ENCODE data around the gene NAXD.

DNA sequence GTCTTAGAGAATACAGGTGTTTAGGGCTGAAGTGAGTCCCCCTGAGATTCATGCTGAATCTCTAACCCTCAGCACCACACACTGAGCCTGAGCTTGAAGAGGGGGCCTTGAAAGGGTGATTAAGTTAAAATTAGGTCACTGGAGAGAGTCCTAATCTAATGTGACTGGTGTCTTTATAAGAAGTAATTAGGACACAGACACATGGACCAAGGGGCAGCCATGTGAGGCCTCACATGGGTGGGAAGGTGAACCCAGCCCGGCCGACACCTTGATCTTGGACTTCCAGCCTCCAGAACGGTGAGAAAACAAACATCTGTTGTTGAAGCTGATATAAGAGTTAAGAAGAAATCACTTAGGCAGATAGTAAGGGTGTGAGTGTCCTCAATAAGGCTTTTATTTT lies 46.7 kb upstream of the NAXD start:
- TF ChIP-seq, protein P1, sequence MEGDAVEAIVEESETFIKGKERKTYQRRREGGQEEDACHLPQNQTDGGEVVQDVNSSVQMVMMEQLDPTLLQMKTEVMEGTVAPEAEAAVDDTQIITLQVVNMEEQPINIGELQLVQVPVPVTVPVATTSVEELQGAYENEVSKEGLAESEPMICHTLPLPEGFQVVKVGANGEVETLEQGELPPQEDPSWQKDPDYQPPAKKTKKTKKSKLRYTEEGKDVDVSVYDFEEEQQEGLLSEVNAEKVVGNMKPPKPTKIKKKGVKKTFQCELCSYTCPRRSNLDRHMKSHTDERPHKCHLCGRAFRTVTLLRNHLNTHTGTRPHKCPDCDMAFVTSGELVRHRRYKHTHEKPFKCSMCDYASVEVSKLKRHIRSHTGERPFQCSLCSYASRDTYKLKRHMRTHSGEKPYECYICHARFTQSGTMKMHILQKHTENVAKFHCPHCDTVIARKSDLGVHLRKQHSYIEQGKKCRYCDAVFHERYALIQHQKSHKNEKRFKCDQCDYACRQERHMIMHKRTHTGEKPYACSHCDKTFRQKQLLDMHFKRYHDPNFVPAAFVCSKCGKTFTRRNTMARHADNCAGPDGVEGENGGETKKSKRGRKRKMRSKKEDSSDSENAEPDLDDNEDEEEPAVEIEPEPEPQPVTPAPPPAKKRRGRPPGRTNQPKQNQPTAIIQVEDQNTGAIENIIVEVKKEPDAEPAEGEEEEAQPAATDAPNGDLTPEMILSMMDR (IDR thresholded peaks at IDR 0.05), result no peak
- TF ChIP-seq POLR2A (IDR thresholded peaks at IDR 0.05), result no peak

Data from vagina (tissue), 2 donors.